Panc1 (cell line): Measurements from ENCODE around the gene ABHD8. TPM values are rescaled to one million over a fixed set of nuclear protein-coding genes. Genes with fewer than 3 reads are reported as not detected.

ENCODE experiments used
- ATAC-seq: fragments of 200-7000 bp; cut with Tn5 transposase; 2 replicates; pipeline ENCODE4 v1.9.1; 2020; ENCODE audit warnings: mild to moderate bottlenecking, moderate library complexity
- BruUV-seq: library from RNA; stranded (reverse); fragments of 400-500 nt; replicated peaks from 2 replicates; lab custom pipeline; 2021; lab: Mats Ljungman, UMichigan
- CTCF ChIA-PET: fragments of 300-600 bp; sonication (Branson Sonifier 250); formaldehyde crosslinking; loops from one replicate; lab custom pipeline; 2022; ENCODE audit warnings: antibody characterized with exemption; lab: Charles Lee
- POLR2A ChIA-PET: fragments of 300-600 bp; sonication (Branson Sonifier 250); formaldehyde crosslinking; loops from one replicate; lab custom pipeline; 2022; ENCODE audit warnings: antibody characterized with exemption; lab: Charles Lee
- DNase-seq: peaks from one replicate; pipeline ENCODE4 v3.0.0-alpha.2; 2010; ENCODE audit warnings: low read depth, low spot score
- H3K27ac ChIP-seq: 2 replicates; pipeline ENCODE4 v1.5.1; 2011; ENCODE audit warnings: mild to moderate bottlenecking, low read length, inconsistent platforms
- H3K27me3 ChIP-seq: fragments of 200-500 bp; sonication (Bioruptor generic); 2 replicates; pipeline ENCODE4 v1.6.0; 2014; ENCODE audit warnings: low read length, inconsistent platforms; ENCODE audit not compliant: control insufficient read depth, insufficient read depth
- H3K36me3 ChIP-seq: fragments of 200-500 bp; sonication (Bioruptor generic); 2 replicates; pipeline ENCODE4 v1.5.1; 2014; ENCODE audit warnings: inconsistent platforms, mild to moderate bottlenecking, low read length, moderate library complexity; ENCODE audit not compliant: control insufficient read depth, insufficient read depth
- H3K4me1 ChIP-seq: 2 replicates; pipeline ENCODE4 v1.5.1; 2011; ENCODE audit warnings: inconsistent platforms, mild to moderate bottlenecking, low read length, moderate library complexity; ENCODE audit not compliant: control insufficient read depth, insufficient read depth
- H3K4me3 ChIP-seq, 2 experiments: 2 replicates each; pipeline ENCODE4 v1.5.1; 2011 to 2012; ENCODE audit warnings: low read depth in 2 of 2, low read length in 2 of 2, mild to moderate bottlenecking in 2 of 2, inconsistent platforms in 1 of 2, moderate library complexity in 1 of 2
- H3K9me3 ChIP-seq: fragments of 200-500 bp; sonication (Bioruptor generic); 2 replicates; pipeline ENCODE4 v1.5.1; 2014; ENCODE audit warnings: low read depth, mild to moderate bottlenecking, inconsistent platforms, low read length, moderate library complexity; ENCODE audit not compliant: control insufficient read depth, insufficient read depth
- POLR2AphosphoS5 ChIP-seq: IDR thresholded peaks from 2 replicates; pipeline ENCODE4 v1.6.1; 2012; ENCODE audit warnings: mild to moderate bottlenecking, low read depth, low read length, moderate library complexity
- SIN3A ChIP-seq: IDR thresholded peaks from 2 replicates; pipeline ENCODE4 v1.6.1; 2012; ENCODE audit warnings: low read depth, mild to moderate bottlenecking, low read length, moderate library complexity, borderline replicate concordance; ENCODE audit not compliant: insufficient read depth
- TCF7L2 ChIP-seq: IDR thresholded peaks from 2 replicates; pipeline ENCODE4 v1.6.1; 2011; ENCODE audit warnings: mild to moderate bottlenecking, low read depth, low read length, inconsistent platforms
- in situ Hi-C: cut with HindIII; loops from 2 replicates; pipeline ENCODE4 v1.10.0; 2016; ENCODE audit warnings: low sequenced_read_pairs, low pct_unique_long_range_greater_than_20kb
- intact Hi-C: fragments of 100-400 bp; cut with micrococcal nuclease; formaldehyde crosslinking; loops from one replicate; pipeline ENCODE4 v1.10.0; 2022; ENCODE audit not compliant: unreplicated experiment
- total RNA-seq: library from RNA; stranded (reverse); gene quantifications from one replicate; pipeline ENCODE4 v1.2.1, GENCODE V29; 2021; ENCODE audit not compliant: unreplicated experiment
- TF ChIP-seq, protein P1 (sequence below), 2 experiments: IDR thresholded peaks; 2 replicates each; pipeline ENCODE4 v1.6.1; 2011 to 2012; ENCODE audit warnings: low read depth in 2 of 2, control low read depth in 1 of 2, low read length in 1 of 2, mild to moderate bottlenecking in 1 of 2, moderate library complexity in 1 of 2; ENCODE audit not compliant: insufficient read depth in 1 of 2
- TF ChIP-seq, protein P2 (sequence below): fragments of 450-650 bp; IDR thresholded peaks from 2 replicates; pipeline ENCODE4 v1.5.1; 2017; ENCODE audit warnings: mild to moderate bottlenecking

ABHD8 gene
- total RNA-seq, 1 experiment from 2014 or later = 19.6 TPM

DNA sequence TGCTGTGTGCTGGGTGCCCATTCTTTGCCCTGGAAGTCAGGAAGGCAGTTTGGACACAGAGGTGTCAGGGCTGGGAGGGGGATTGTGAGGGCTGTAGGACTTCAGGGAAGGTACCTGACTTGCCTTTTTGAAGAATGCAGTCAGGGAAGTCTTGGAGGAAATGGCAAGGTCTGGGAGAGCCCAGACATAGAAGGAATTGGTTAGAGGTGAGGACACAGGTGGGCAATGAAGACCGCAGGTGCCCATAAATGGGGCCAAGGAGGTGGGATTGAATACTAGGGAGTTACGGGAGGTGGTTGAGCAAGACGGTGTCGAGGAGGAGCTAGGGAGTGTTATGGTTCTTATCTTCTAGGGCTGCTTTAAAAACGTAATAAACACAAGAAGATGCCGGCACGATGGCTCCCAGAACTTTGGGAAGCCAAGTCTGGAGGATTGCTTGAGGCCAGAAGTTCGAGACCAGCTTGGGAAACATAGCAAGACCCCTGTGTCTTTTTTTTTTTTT, 4.7 kb upstream of the ABHD8 start:
- DNase-seq (no peak), ATAC-seq (no peak)
- TF ChIP-seq, protein P1, sequence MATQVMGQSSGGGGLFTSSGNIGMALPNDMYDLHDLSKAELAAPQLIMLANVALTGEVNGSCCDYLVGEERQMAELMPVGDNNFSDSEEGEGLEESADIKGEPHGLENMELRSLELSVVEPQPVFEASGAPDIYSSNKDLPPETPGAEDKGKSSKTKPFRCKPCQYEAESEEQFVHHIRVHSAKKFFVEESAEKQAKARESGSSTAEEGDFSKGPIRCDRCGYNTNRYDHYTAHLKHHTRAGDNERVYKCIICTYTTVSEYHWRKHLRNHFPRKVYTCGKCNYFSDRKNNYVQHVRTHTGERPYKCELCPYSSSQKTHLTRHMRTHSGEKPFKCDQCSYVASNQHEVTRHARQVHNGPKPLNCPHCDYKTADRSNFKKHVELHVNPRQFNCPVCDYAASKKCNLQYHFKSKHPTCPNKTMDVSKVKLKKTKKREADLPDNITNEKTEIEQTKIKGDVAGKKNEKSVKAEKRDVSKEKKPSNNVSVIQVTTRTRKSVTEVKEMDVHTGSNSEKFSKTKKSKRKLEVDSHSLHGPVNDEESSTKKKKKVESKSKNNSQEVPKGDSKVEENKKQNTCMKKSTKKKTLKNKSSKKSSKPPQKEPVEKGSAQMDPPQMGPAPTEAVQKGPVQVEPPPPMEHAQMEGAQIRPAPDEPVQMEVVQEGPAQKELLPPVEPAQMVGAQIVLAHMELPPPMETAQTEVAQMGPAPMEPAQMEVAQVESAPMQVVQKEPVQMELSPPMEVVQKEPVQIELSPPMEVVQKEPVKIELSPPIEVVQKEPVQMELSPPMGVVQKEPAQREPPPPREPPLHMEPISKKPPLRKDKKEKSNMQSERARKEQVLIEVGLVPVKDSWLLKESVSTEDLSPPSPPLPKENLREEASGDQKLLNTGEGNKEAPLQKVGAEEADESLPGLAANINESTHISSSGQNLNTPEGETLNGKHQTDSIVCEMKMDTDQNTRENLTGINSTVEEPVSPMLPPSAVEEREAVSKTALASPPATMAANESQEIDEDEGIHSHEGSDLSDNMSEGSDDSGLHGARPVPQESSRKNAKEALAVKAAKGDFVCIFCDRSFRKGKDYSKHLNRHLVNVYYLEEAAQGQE (IDR thresholded peaks at IDR 0.05; ENCODE audit: insufficient read depth in 1 of 2, low read depth in 2 of 2, low read length in 1 of 2) = no peak
- TF ChIP-seq, protein P2, sequence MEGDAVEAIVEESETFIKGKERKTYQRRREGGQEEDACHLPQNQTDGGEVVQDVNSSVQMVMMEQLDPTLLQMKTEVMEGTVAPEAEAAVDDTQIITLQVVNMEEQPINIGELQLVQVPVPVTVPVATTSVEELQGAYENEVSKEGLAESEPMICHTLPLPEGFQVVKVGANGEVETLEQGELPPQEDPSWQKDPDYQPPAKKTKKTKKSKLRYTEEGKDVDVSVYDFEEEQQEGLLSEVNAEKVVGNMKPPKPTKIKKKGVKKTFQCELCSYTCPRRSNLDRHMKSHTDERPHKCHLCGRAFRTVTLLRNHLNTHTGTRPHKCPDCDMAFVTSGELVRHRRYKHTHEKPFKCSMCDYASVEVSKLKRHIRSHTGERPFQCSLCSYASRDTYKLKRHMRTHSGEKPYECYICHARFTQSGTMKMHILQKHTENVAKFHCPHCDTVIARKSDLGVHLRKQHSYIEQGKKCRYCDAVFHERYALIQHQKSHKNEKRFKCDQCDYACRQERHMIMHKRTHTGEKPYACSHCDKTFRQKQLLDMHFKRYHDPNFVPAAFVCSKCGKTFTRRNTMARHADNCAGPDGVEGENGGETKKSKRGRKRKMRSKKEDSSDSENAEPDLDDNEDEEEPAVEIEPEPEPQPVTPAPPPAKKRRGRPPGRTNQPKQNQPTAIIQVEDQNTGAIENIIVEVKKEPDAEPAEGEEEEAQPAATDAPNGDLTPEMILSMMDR = no peak
- TF ChIP-seq TCF7L2 = no peak
- TF ChIP-seq POLR2AphosphoS5 = no peak
- no peak for TF ChIP-seq SIN3A
- Histone ChIP-seq H3K9me3 (no peaks in the 10 kb centered on the region), H3K4me1 (peaks cover 46% of the 10 kb centered on the region), H3K27me3 (no peaks in the 10 kb centered on the region), H3K27ac (0 out of 2 replicates have a peak overlapping the region, but pooled peaks have one; percentile 23), H3K36me3 (peaks cover 4% of the 10 kb centered on the region; the same call in 1 of the 2 replicates), H3K4me3 (no peak overlapping the region)
- ChIA-PET CTCF (no interaction called here), POLR2A (interaction anchor here (0.6 kb wide), 1 partner anchor 107 kb away, joined by 10 read pairs; no protein-coding TSS in a partner anchor)
- in situ Hi-C loops = no loop called here
- intact Hi-C loops = loop anchor here (10.0 kb wide), 1 partner anchor 1087 kb away; the partner anchor contains the start of gene LRRC25
- no TSS peak for BruUV-seq

DNA sequence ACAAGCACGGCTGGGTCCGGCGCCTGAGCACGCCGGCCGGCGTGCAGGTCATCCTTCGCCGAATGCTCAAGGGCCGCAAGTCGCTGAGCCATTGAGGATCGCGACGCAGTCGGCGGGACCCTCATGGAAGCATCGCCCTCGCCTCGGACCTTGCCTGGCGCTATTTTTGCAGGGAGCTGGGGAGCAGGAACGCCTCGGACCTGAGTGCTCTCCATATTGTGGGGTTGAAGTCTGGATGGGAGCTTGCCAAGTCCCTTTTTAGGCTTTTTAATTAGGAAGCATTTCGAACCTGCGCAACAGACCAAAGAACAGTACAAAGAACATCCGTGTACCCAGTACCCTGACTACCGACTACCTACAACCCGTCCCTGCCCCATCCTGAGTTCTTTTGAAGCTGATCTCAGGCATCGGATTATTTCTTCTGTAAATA, 3.1 kb upstream of the ABHD8 start:
- intact Hi-C loops = loop anchor here (10.0 kb wide), 1 partner anchor 1089 kb away; the partner anchor contains the start of gene LRRC25
- peak overlapping the region; percentile 92 for H3K27ac ChIP-seq
- no peaks in the 10 kb centered on the region for H3K9me3 ChIP-seq
- H3K36me3 ChIP-seq = peaks cover 4% of the 10 kb centered on the region; the same call in 1 of the 2 replicates
- CTCF ChIA-PET = interaction anchor here (0.7 kb wide), 1 partner anchor 26 kb away, joined by 3 read pairs; no protein-coding TSS in a partner anchor
- H3K4me3 ChIP-seq = peak overlapping the region; percentile 60 to 77
- POLR2A ChIA-PET = interaction anchor here (0.8 kb wide), 1 partner anchor 30 kb away, joined by 3 read pairs; no protein-coding TSS in a partner anchor
- ATAC-seq = no peak; the same call in 1 of the 2 replicates
- TF ChIP-seq, protein P1 (IDR thresholded peaks at IDR 0.05; ENCODE audit: insufficient read depth in 1 of 2, low read depth in 2 of 2, low read length in 1 of 2) = no peak
- TF ChIP-seq, protein P2 = no peak
- TF ChIP-seq POLR2AphosphoS5 (no peak), SIN3A (no peak; the same call in 1 of the 2 replicates), TCF7L2 (no peak; the same call in 1 of the 2 replicates)
- TSS peak; percentile 34 for BruUV-seq
- H3K4me1 ChIP-seq = peaks cover 39% of the 10 kb centered on the region
- no peaks in the 10 kb centered on the region for H3K27me3 ChIP-seq
- in situ Hi-C loops = no loop called here
- DNase-seq = no peak
